SK-N-SH treated with all-trans-retinoic acid at 6 μM for 48 hours (cell line): ENCODE data around the gene CABLES1.

Experiments
- ATAC-seq: fragments of 200-7000 bp; cut with Tn5 transposase; 3 replicates; pipeline ENCODE4 v1.9.1; 2020; ENCODE audit warnings: mild to moderate bottlenecking, moderate library complexity
- ARNTL ChIP-seq: fragments of 450-650 bp; formaldehyde crosslinking; IDR thresholded peaks from 2 replicates; pipeline ENCODE4 v1.5.0; 2020; ENCODE audit warnings: low read depth, mild to moderate bottlenecking, moderate library complexity, borderline replicate concordance
- BACH2 ChIP-seq: fragments of 250-450 bp; sonication (Bioruptor Pico); IDR thresholded peaks from 2 replicates; pipeline ENCODE4 v1.9.0; 2021; ENCODE audit warnings: mild to moderate bottlenecking, borderline replicate concordance
- CREB5 ChIP-seq: fragments of 250-450 bp; sonication (Bioruptor Pico); IDR thresholded peaks from 2 replicates; pipeline ENCODE4 v1.5.1; 2020; ENCODE audit warnings: low read depth, mild to moderate bottlenecking, moderate library complexity
- CSDC2 ChIP-seq: fragments of 250-450 bp; sonication (Bioruptor Pico); IDR thresholded peaks from 2 replicates; pipeline ENCODE4 v1.5.0; 2020; ENCODE audit warnings: mild to moderate bottlenecking, moderate library complexity
- CSRNP3 ChIP-seq: fragments of 250-450 bp; sonication (Bioruptor Pico); IDR thresholded peaks from 2 replicates; pipeline ENCODE4 v1.5.1; 2021; ENCODE audit warnings: mild to moderate bottlenecking, moderate library complexity
- ESRRG ChIP-seq: fragments of 250-450 bp; sonication (Bioruptor Pico); IDR thresholded peaks from 2 replicates; pipeline ENCODE4 v1.6.1; 2021; ENCODE audit warnings: mild to moderate bottlenecking
- GLIS3 ChIP-seq: fragments of 250-450 bp; sonication (Bioruptor Pico); IDR thresholded peaks from 2 replicates; pipeline ENCODE4 v1.5.0; 2020; ENCODE audit warnings: mild to moderate bottlenecking, moderate library complexity
- ISL1 ChIP-seq: fragments of 250-450 bp; sonication (Bioruptor Pico); IDR thresholded peaks from 2 replicates; pipeline ENCODE4 v2.1.2; 2022; ENCODE audit warnings: mild to moderate bottlenecking, moderate library complexity
- OSR1 ChIP-seq: fragments of 250-450 bp; sonication (Bioruptor Pico); IDR thresholded peaks from 2 replicates; pipeline ENCODE4 v1.8.0; 2022; ENCODE audit warnings: moderate library complexity, mild to moderate bottlenecking, inconsistent platforms
- PATZ1 ChIP-seq: fragments of 250-450 bp; sonication (Bioruptor Pico); IDR thresholded peaks from 2 replicates; pipeline ENCODE4 v1.8.0; 2020; ENCODE audit warnings: mild to moderate bottlenecking, moderate library complexity, borderline replicate concordance
- POU6F1 ChIP-seq: fragments of 250-450 bp; sonication (Bioruptor Pico); IDR thresholded peaks from 2 replicates; pipeline ENCODE4 v1.8.0; 2021; ENCODE audit warnings: low read depth, mild to moderate bottlenecking, moderate library complexity, borderline replicate concordance
- PPARA ChIP-seq: fragments of 250-450 bp; sonication (Bioruptor Pico); IDR thresholded peaks from 2 replicates; pipeline ENCODE4 v1.5.0; 2020; ENCODE audit warnings: mild to moderate bottlenecking, borderline replicate concordance
- RARB ChIP-seq: fragments of 250-450 bp; sonication (Bioruptor Pico); IDR thresholded peaks from 2 replicates; pipeline ENCODE4 v1.8.0; 2021; ENCODE audit warnings: mild to moderate bottlenecking, moderate library complexity
- TCF4 ChIP-seq: fragments of 250-450 bp; sonication (Bioruptor Pico); IDR thresholded peaks from 2 replicates; pipeline ENCODE4 v1.8.0; 2021; ENCODE audit warnings: mild to moderate bottlenecking, moderate library complexity, borderline replicate concordance
- TOX ChIP-seq: fragments of 250-450 bp; sonication (Bioruptor Pico); IDR thresholded peaks from 2 replicates; pipeline ENCODE4 v1.8.0; 2021; ENCODE audit warnings: mild to moderate bottlenecking, moderate library complexity, borderline replicate concordance
- ZC3H10 ChIP-seq: fragments of 250-450 bp; sonication (Bioruptor Pico); IDR thresholded peaks from 2 replicates; pipeline ENCODE4 v1.5.1; 2021; ENCODE audit warnings: mild to moderate bottlenecking, moderate library complexity
- ZFP3 ChIP-seq: fragments of 250-450 bp; sonication (Bioruptor Pico); IDR thresholded peaks from 2 replicates; pipeline ENCODE4 v1.5.0; 2020; ENCODE audit warnings: mild to moderate bottlenecking, moderate library complexity
- ZFP30 ChIP-seq: fragments of 450-650 bp; formaldehyde crosslinking; IDR thresholded peaks from 2 replicates; pipeline ENCODE4 v1.5.0; 2022; ENCODE audit warnings: mild to moderate bottlenecking, moderate library complexity
- ZNF70 ChIP-seq: fragments of 450-650 bp; formaldehyde crosslinking; IDR thresholded peaks from 2 replicates; pipeline ENCODE4 v1.5.0; 2020; ENCODE audit warnings: mild to moderate bottlenecking, moderate library complexity
- ZNF8 ChIP-seq: fragments of 450-650 bp; formaldehyde crosslinking; IDR thresholded peaks from 2 replicates; pipeline ENCODE4 v1.5.0; 2020; ENCODE audit warnings: mild to moderate bottlenecking, moderate library complexity

Gene CABLES1

GRCh38 chr18:23258566-23259469, 123.5 kb downstream of the CABLES1 start:
- TF ChIP-seq ISL1 (CRISPR knock-in tag) (no peak), ZFP30 (no peak), BACH2 (no peak), GLIS3 (CRISPR knock-in tag) (no peak), TCF4 (CRISPR knock-in tag) (no peak), ZFP3 (CRISPR knock-in tag) (no peak), CSRNP3 (CRISPR knock-in tag) (no peak), POU6F1 (no peak), CSDC2 (CRISPR knock-in tag) (no peak), CREB5 (CRISPR knock-in tag) (no peak), ZC3H10 (CRISPR knock-in tag) (no peak), PATZ1 (CRISPR knock-in tag) (no peak), TOX (CRISPR knock-in tag) (no peak), ZNF70 (CRISPR knock-in tag) (no peak), RARB (no peak), OSR1 (CRISPR knock-in tag) (no peak), ARNTL (CRISPR knock-in tag) (no peak), ESRRG (no peak), PPARA (CRISPR knock-in tag) (no peak), ZNF8 (CRISPR knock-in tag) (no peak)
- no peak for ATAC-seq

GRCh38 chr18:23259701-23260681, 124.7 kb downstream of the CABLES1 start:
- ATAC-seq: peak; percentile 80
- peak; percentile 29; the same call in 1 of the 2 replicates for TF ChIP-seq TCF4 (CRISPR knock-in tag)
- no peak for TF ChIP-seq RARB
- TF ChIP-seq, all 23 proteins: peak for 1

GRCh38 chr18:23260926-23261590, 125.8 kb downstream of the CABLES1 start:
- ATAC-seq: no peak
- TF ChIP-seq RARB: no peak
- no peak for TF ChIP-seq POU6F1
- no peak for TF ChIP-seq TOX (CRISPR knock-in tag)
- no peak for TF ChIP-seq CSRNP3 (CRISPR knock-in tag)
- no peak for TF ChIP-seq PATZ1 (CRISPR knock-in tag)
- no peak for TF ChIP-seq CSDC2 (CRISPR knock-in tag)
- TF ChIP-seq PPARA (CRISPR knock-in tag): no peak
- TF ChIP-seq ZFP30: no peak
- no peak for TF ChIP-seq OSR1 (CRISPR knock-in tag)
- no peak for TF ChIP-seq ZNF70 (CRISPR knock-in tag)
- no peak for TF ChIP-seq CREB5 (CRISPR knock-in tag)
- no peak for TF ChIP-seq ZC3H10 (CRISPR knock-in tag)
- no peak for TF ChIP-seq BACH2
